HG03095 (cell line): ENCODE data around the gene ZNF648.
"Not testable (repeated sequence)": the region's sequence is repeated elsewhere in the genome, so short reads cannot be mapped to it uniquely, and the experiment has no call there.

Experiments used
- ATAC-seq: cut with Tn5 transposase; IDR thresholded peaks from one replicate; pipeline ENCODE4 v1.9.1; 2021; ENCODE audit warnings: moderate library complexity; ENCODE audit not compliant: unreplicated experiment

The ZNF648 gene

GRCh38 chr1:182080040-182080439, 18.5 kb upstream of the ZNF648 start:
- ATAC-seq = no peak

GRCh38 chr1:182071924-182072323, 10.4 kb upstream of the ZNF648 start:
- no peak for ATAC-seq

- ATAC-seq = no peak
Observed at GRCh38 chr1:182069028-182069466, 7.5 kb upstream of the ZNF648 start.

GRCh38 chr1:182066934-182067333, 5.4 kb upstream of the ZNF648 start:
- no peak for ATAC-seq

- no peak for ATAC-seq
Observed at GRCh38 chr1:182065126-182065845, 3.8 kb upstream of the ZNF648 start.

- no peak for ATAC-seq
Observed at GRCh38 chr1:182064611-182065010, 3.1 kb upstream of the ZNF648 start.

- no peak for ATAC-seq
Observed at GRCh38 chr1:182062223-182062622, 711 bp upstream of the ZNF648 start.

- no peak for ATAC-seq
Observed at GRCh38 chr1:182060877-182061276, 635 bp downstream of the ZNF648 start.

GRCh38 chr1:182059936-182060335, 1.6 kb downstream of the ZNF648 start:
- ATAC-seq = no peak

- ATAC-seq = no peak
Observed at GRCh38 chr1:182056601-182057366, 4.7 kb downstream of the ZNF648 start.

GRCh38 chr1:182054698-182055326, 6.7 kb downstream of the ZNF648 start:
- no peak for ATAC-seq

GRCh38 chr1:182052355-182052754, 9.2 kb downstream of the ZNF648 start:
- no peak for ATAC-seq

GRCh38 chr1:182051938-182052337, 9.6 kb downstream of the ZNF648 start:
- ATAC-seq = no peak

- no peak for ATAC-seq
Observed at GRCh38 chr1:182050481-182051448, 10.7 kb downstream of the ZNF648 start.

- no peak for ATAC-seq
Observed at GRCh38 chr1:182048562-182048961, 12.9 kb downstream of the ZNF648 start.

GRCh38 chr1:182046763-182047162, 14.7 kb downstream of the ZNF648 start:
- no peak for ATAC-seq

GRCh38 chr1:182045481-182045880, 16.0 kb downstream of the ZNF648 start:
- not testable (repeated sequence) for ATAC-seq

- ATAC-seq = no peak
Observed at GRCh38 chr1:182041615-182042014, 19.9 kb downstream of the ZNF648 start.

- ATAC-seq = no peak
Observed at GRCh38 chr1:182038220-182038619, 23.3 kb downstream of the ZNF648 start.

- no peak for ATAC-seq
Observed at GRCh38 chr1:182035097-182035770, 26.3 kb downstream of the ZNF648 start.
